Hematopoietic multipotent progenitor cell (in vitro differentiated cells): ENCODE data around the gene DYTN. TPM values are rescaled to one million over a fixed set of nuclear protein-coding genes. Genes with fewer than 3 reads are reported as not detected.

Experiments used
- DNase-seq, 3 donors: peaks; one replicate each; pipeline ENCODE4 v3.0.0-alpha.2; 2011 to 2015; ENCODE audit warnings: low read depth in 2 of 3, low spot score in 2 of 3
- total RNA-seq: library from RNA; depleted of rRNA; stranded (reverse); fragments of >200 nt; gene quantifications from one replicate; pipeline ENCODE4 v1.2.3, GENCODE V29; 2012

The DYTN gene
- total RNA-seq, 1 donor: 1.1 TPM

- no peak for DNase-seq
These were observed 16.1 kb downstream of the DYTN start for GRCh38 chr2:206701952-206702605.

GRCh38 chr2:206700156-206700555 lies 18.0 kb downstream of the DYTN start:
- DNase-seq: peak in 2 of 3 donors; percentile 47 to 70

GRCh38 chr2:206698811-206699210 lies 19.4 kb downstream of the DYTN start:
- no peak for DNase-seq

- DNase-seq: no peak
These were observed 21.3 kb downstream of the DYTN start for GRCh38 chr2:206696910-206697309.

GRCh38 chr2:206693399-206694137 lies 24.6 kb downstream of the DYTN start:
- DNase-seq: peak; percentile 22 to 82 (median 68)

GRCh38 chr2:206692971-206693370 lies 25.2 kb downstream of the DYTN start:
- no peak for DNase-seq

GRCh38 chr2:206688990-206689389 lies 29.2 kb downstream of the DYTN start:
- DNase-seq: peak in 1 of 3 donors; percentile 39

GRCh38 chr2:206688453-206688852 lies 29.7 kb downstream of the DYTN start:
- no peak for DNase-seq

GRCh38 chr2:206683546-206683945 lies 34.6 kb downstream of the DYTN start:
- no peak for DNase-seq

GRCh38 chr2:206670531-206671319 lies 47.5 kb downstream of the DYTN start:
- DNase-seq: no peak

- DNase-seq: no peak
These were observed 52.9 kb downstream of the DYTN start for GRCh38 chr2:206665251-206665650.

GRCh38 chr2:206657087-206657486 lies 61.1 kb downstream of the DYTN start:
- no peak for DNase-seq

GRCh38 chr2:206647985-206648384 lies 70.2 kb downstream of the DYTN start:
- DNase-seq: no peak

GRCh38 chr2:206642075-206643025 lies 75.8 kb downstream of the DYTN start, which contains the start of gene FAM237A:
TSS of gene FAM237A (plus strand) at chr2:206642487. CDS start at chr2:206644237, 1,750 bp downstream.
- DNase-seq: peak in 2 of 3 donors; percentile 50 to 76

GRCh38 chr2:206641226-206641625 lies 77.0 kb downstream of the DYTN start:
- no peak for DNase-seq

- DNase-seq: no peak
These were observed 78.6 kb downstream of the DYTN start for GRCh38 chr2:206639636-206640035.

GRCh38 chr2:206635015-206635414 lies 83.2 kb downstream of the DYTN start:
- no peak for DNase-seq

GRCh38 chr2:206631340-206631739 lies 86.9 kb downstream of the DYTN start:
- DNase-seq: no peak

GRCh38 chr2:206627632-206628031 lies 90.6 kb downstream of the DYTN start:
- DNase-seq: no peak

- DNase-seq: no peak
These were observed 92.1 kb downstream of the DYTN start for GRCh38 chr2:206626108-206626507.
